Endothelial cell (in vitro differentiated cells): ENCODE measurements around the gene TNFSF8. TPM values are rescaled to one million over a fixed set of nuclear protein-coding genes. Genes with fewer than 3 reads are reported as not detected.

Experiments used
- DNase-seq: peaks from one replicate; pipeline ENCODE4 v3.0.0; 2021; ENCODE audit warnings: low spot score
- H3K27ac Mint-ChIP-seq: one replicate; pipeline ENCODE4 v1.8.0; 2021; ENCODE audit warnings: mixed read lengths, inconsistent platforms; ENCODE audit not compliant: unreplicated experiment
- H3K27me3 Mint-ChIP-seq: one replicate; pipeline ENCODE4 v1.8.0; 2021; ENCODE audit warnings: mild to moderate bottlenecking, moderate library complexity, mixed read lengths, inconsistent platforms; ENCODE audit not compliant: unreplicated experiment
- H3K36me3 Mint-ChIP-seq: one replicate; pipeline ENCODE4 v1.8.0; 2021; ENCODE audit warnings: mild to moderate bottlenecking, low read depth, mixed read lengths, inconsistent platforms; ENCODE audit not compliant: unreplicated experiment
- H3K4me1 Mint-ChIP-seq: one replicate; pipeline ENCODE4 v1.8.0; 2021; ENCODE audit warnings: mild to moderate bottlenecking, mixed read lengths, inconsistent platforms; ENCODE audit not compliant: unreplicated experiment
- H3K4me3 Mint-ChIP-seq: one replicate; pipeline ENCODE4 v1.8.0; 2021; ENCODE audit warnings: mild to moderate bottlenecking, mixed read lengths, inconsistent platforms; ENCODE audit not compliant: unreplicated experiment
- H3K9me3 Mint-ChIP-seq: one replicate; pipeline ENCODE4 v1.8.0; 2021; ENCODE audit warnings: mixed read lengths, inconsistent platforms; ENCODE audit not compliant: unreplicated experiment
- total RNA-seq: library from RNA; stranded (reverse); fragmentation: NEBNext Ultra II Directional; extraction: Animal tissue kit (Norgen Biotek cat#: 25700); gene quantifications from one replicate; pipeline ENCODE4 v1.2.1, GENCODE V29; 2021; ENCODE audit not compliant: unreplicated experiment
- TF ChIP-seq, protein P1 (sequence below): fragments of 200-600 bp; sonication (generic); IDR thresholded peaks from one replicate; pipeline ENCODE4 v1.5.0; 2021; ENCODE audit warnings: antibody characterized with exemption; ENCODE audit not compliant: unreplicated experiment

Gene TNFSF8
- total RNA-seq, 1 donor from 2014 or later = not detected

DNA sequence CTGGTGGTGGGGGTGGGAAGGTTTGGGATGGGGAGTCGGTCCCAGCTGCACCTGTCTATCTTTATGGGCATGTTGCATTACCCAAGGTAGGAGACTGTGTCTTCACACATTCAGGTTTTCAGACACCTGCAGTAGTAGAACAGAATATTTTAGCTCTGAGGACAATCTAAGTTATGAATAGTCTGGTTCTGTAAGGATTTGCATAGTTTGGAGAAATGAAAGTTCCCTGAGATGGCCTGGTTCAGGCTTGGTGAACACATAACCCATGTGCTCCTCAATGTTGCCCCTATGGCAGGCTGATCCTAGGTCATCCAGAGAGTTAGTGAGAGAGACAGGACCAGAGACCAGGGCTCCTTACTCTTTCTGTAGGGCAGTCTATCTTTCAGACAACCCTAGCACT, 20.7 kb downstream of the TNFSF8 start:
- TF ChIP-seq, protein P1, sequence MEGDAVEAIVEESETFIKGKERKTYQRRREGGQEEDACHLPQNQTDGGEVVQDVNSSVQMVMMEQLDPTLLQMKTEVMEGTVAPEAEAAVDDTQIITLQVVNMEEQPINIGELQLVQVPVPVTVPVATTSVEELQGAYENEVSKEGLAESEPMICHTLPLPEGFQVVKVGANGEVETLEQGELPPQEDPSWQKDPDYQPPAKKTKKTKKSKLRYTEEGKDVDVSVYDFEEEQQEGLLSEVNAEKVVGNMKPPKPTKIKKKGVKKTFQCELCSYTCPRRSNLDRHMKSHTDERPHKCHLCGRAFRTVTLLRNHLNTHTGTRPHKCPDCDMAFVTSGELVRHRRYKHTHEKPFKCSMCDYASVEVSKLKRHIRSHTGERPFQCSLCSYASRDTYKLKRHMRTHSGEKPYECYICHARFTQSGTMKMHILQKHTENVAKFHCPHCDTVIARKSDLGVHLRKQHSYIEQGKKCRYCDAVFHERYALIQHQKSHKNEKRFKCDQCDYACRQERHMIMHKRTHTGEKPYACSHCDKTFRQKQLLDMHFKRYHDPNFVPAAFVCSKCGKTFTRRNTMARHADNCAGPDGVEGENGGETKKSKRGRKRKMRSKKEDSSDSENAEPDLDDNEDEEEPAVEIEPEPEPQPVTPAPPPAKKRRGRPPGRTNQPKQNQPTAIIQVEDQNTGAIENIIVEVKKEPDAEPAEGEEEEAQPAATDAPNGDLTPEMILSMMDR = no peak
- H3K27ac Mint-ChIP-seq = no peak overlapping the region
- H3K4me1 Mint-ChIP-seq = peaks cover 9% of the 10 kb centered on the region
- H3K4me3 Mint-ChIP-seq = no peak overlapping the region
- H3K36me3 Mint-ChIP-seq = no peaks in the 10 kb centered on the region
- DNase-seq = no peak
- peaks cover 3% of the 10 kb centered on the region for H3K27me3 Mint-ChIP-seq
- no peaks in the 10 kb centered on the region for H3K9me3 Mint-ChIP-seq

DNA sequence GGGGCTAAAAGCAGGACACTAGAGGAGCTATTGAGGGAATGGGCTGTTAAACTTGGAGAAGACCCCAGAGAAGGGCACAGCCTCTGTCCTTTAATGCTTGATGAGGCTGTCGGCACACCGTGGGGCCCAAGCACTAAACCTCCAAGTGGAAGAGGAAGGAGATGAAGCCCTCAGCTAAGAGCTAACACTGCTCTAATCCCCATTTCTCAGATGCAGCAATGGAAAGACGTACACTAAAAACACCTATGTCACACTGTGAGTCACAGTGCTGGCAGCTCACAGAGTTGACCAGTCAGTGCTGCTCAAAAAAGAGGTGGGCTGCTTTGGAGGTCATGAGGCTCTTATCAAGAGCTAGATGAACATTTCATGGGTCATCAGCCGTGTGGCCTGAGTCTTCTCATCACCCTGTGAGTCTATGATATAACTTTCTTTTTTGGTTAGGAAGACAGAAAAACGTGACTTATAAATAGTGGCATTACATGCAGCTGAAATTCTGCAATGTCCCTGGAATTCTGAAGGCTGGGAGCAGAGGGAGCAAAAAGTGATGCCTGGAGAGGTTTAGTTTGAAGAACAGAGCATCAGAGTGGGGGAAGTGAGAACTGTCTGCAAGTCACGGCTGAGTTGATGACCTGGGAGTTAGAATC, 21.5 kb downstream of the TNFSF8 start:
- Mint-ChIP-seq H3K4me3 (no peak overlapping the region), H3K9me3 (no peaks in the 10 kb centered on the region), H3K4me1 (peaks cover 3% of the 10 kb centered on the region), H3K27me3 (peaks cover 3% of the 10 kb centered on the region), H3K27ac (no peak overlapping the region), H3K36me3 (no peaks in the 10 kb centered on the region)
- TF ChIP-seq, protein P1 = no peak
- no peak for DNase-seq

DNA sequence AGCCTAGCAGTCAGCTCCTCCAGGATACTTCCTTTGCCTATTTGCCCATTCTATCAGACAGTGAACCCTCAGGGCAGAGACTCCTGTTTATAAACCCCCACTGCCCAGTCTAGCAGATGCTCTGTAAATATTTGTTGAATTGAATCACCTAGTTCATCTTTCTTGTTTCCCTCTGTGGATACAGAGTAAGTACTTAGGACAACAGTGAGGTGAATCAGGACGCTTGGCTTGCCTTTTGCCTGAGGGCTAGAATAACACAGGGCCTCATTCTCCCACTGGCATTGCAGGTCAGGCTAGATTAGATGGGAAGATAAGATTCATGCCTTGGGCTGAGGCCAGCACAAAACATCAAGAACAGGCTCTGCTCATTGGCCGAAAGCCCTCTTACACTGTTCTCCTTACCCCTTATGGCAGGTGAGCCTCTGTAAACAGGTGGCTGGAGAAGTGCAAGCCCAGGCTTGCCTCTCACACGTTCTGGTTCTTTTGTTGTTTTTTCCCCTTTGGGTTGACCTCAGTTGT, 22.2 kb downstream of the TNFSF8 start:
- DNase-seq = no peak
- Mint-ChIP-seq H3K27ac (no peak overlapping the region), H3K36me3 (no peaks in the 10 kb centered on the region), H3K27me3 (peaks cover 3% of the 10 kb centered on the region), H3K4me3 (no peak overlapping the region), H3K4me1 (no peaks in the 10 kb centered on the region), H3K9me3 (no peaks in the 10 kb centered on the region)
- TF ChIP-seq, protein P1 = no peak

DNA sequence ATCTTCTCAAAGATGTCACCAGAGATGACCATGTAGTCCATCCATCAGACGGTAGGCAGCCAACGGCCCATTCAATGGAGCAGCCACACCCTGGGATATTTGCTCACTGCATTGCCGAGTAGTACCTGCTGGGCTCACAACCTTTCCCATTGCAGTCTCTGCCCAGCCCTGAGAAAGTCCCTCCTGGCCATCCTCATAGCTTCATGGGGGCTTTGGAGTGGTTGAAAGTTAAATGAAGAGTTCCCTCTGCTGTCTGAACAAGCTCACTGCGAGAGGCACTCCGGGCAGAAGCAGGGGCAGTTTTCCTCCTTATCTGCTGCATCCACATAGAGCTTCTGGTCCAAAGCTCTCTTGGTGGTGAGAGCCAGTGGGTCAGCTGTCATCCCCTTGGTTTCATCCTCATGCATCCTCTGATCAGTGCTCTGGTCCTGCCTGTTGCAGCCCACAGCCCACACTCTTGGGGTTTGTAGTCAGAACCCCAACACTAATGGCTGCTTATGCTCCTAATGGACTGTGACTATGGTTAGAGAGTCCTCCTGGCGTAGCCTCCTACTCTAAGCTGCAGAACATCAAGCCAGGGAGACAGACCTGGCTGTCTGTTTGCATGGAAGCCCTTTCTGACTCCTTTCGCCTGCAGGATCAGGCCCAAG, 23.3 kb downstream of the TNFSF8 start:
- Mint-ChIP-seq H3K4me1 (no peaks in the 10 kb centered on the region), H3K27ac (no peak overlapping the region), H3K4me3 (no peak overlapping the region), H3K36me3 (no peaks in the 10 kb centered on the region), H3K9me3 (no peaks in the 10 kb centered on the region), H3K27me3 (peaks cover 3% of the 10 kb centered on the region)
- peak; percentile 62 for DNase-seq
- TF ChIP-seq, protein P1 = peak; percentile 44
